Esophagus mucosa (tissue), 1 donor: ENCODE measurements around the gene LRRC4B. TPM values are rescaled to one million over a fixed set of nuclear protein-coding genes. Genes with fewer than 3 reads are reported as not detected.

ENCODE experiments used
- ATAC-seq: fragments of 200-7000 bp; cut with Tn5 transposase; one replicate; pipeline ENCODE4 v1.9.1; 2020
- total RNA-seq: library from RNA; stranded (reverse); gene quantifications from one replicate; pipeline ENCODE4 v1.2.4, GENCODE V29; 2023
- donor health status: DM: yes; HTN: yes; CAD: no.

The LRRC4B gene
- total RNA-seq, 1 donor from 2014 or later, result 0.24 TPM

- peak; percentile 19 for ATAC-seq
Observed at GRCh38 chr19:50501568-50502475, 66.4 kb downstream of the LRRC4B start.

- ATAC-seq, result no peak
Observed at GRCh38 chr19:50501186-50501567, 67.1 kb downstream of the LRRC4B start.

GRCh38 chr19:50500753-50501151 lies 67.5 kb downstream of the LRRC4B start:
- ATAC-seq, result no peak

GRCh38 chr19:50500060-50500752 lies 68.0 kb downstream of the LRRC4B start:
- peak; percentile 23 for ATAC-seq

- no peak for ATAC-seq
Observed at GRCh38 chr19:50498219-50499056, 69.8 kb downstream of the LRRC4B start.

GRCh38 chr19:50497022-50497405 lies 71.2 kb downstream of the LRRC4B start:
- no peak for ATAC-seq

GRCh38 chr19:50496189-50497021 lies 71.8 kb downstream of the LRRC4B start:
- no peak for ATAC-seq

GRCh38 chr19:50495020-50495531 lies 73.2 kb downstream of the LRRC4B start:
- no peak for ATAC-seq

- no peak for ATAC-seq
Observed at GRCh38 chr19:50494186-50495019, 73.8 kb downstream of the LRRC4B start.

GRCh38 chr19:50493171-50493570 lies 75.1 kb downstream of the LRRC4B start:
- no peak for ATAC-seq

GRCh38 chr19:50492303-50493052 lies 75.8 kb downstream of the LRRC4B start:
- ATAC-seq, result no peak

- ATAC-seq, result no peak
Observed at GRCh38 chr19:50490991-50491472, 77.2 kb downstream of the LRRC4B start.

GRCh38 chr19:50490411-50490811 lies 77.8 kb downstream of the LRRC4B start:
- ATAC-seq, result no peak

GRCh38 chr19:50489461-50490011 lies 78.7 kb downstream of the LRRC4B start:
- no peak for ATAC-seq

GRCh38 chr19:50488389-50489194 lies 79.6 kb downstream of the LRRC4B start:
- no peak for ATAC-seq

GRCh38 chr19:50486823-50487515 lies 81.3 kb downstream of the LRRC4B start:
- ATAC-seq, result no peak

GRCh38 chr19:50485284-50485955 lies 82.8 kb downstream of the LRRC4B start:
- no peak for ATAC-seq
